Measurements from ENCODE around the gene ARHGAP40.

ARHGAP40 gene

DNA sequence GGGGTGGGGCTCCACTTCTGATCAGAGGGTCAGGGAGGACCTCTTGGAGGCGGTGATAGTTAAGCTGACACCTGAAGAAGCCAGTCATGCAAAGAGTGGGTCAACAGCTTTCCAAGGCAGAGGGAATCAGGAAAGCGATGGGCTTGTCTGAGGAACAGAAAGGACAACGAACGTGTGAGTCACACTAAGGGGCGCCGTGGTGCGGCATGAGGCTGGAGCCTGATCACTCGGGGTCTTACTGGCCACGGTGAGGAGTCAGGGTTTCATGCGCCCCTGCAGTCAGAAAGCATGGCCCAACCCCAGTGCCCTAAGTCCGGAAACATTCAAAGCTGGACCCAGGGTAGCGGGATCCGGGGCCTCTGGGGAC, 72.1 kb downstream of the ARHGAP40 start:
- TF ChIP-seq, protein P1, sequence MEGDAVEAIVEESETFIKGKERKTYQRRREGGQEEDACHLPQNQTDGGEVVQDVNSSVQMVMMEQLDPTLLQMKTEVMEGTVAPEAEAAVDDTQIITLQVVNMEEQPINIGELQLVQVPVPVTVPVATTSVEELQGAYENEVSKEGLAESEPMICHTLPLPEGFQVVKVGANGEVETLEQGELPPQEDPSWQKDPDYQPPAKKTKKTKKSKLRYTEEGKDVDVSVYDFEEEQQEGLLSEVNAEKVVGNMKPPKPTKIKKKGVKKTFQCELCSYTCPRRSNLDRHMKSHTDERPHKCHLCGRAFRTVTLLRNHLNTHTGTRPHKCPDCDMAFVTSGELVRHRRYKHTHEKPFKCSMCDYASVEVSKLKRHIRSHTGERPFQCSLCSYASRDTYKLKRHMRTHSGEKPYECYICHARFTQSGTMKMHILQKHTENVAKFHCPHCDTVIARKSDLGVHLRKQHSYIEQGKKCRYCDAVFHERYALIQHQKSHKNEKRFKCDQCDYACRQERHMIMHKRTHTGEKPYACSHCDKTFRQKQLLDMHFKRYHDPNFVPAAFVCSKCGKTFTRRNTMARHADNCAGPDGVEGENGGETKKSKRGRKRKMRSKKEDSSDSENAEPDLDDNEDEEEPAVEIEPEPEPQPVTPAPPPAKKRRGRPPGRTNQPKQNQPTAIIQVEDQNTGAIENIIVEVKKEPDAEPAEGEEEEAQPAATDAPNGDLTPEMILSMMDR (conservative IDR thresholded peaks at IDR 0.05) = no peak
- no peak overlapping the region; the same call in 1 of the 2 replicates for H3K27ac ChIP-seq

DNA sequence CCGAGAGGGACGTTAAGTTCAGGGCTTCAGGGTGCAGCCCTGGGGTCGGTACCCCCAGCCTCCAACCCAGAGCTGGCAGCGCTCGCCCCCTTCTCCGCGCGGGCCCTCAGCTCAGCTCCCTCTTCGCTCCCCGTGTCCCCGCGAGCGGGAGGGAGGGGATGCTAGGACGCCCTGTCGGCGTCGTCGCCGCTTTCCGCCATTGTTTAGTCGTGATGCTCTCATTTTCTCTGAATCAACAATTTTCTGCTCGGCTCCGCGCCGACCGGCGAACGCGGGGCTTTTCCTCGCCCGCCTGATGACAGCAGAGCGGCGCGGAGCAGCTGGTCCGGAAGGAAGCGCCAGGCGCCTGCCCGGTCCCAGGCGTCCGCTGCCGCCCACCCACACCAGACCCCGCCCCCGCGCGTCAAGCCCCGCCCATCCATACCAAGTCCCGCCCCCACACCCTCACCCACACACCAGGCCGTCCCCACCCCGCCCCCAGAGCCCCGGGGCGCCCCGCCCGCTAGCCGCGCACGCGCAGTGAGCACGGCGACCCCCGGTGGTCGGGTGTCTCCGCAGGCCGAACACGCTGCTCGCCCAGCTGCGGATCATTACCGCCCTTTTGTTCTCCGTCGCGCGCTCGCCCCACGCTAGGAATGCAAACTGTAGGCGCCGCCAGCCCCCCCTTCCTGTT, 72.6 kb downstream of the ARHGAP40 start:
- TF ChIP-seq, protein P1 (conservative IDR thresholded peaks at IDR 0.05) = no peak
- H3K27ac ChIP-seq = no peak overlapping the region; the same call in 1 of the 2 replicates

DNA sequence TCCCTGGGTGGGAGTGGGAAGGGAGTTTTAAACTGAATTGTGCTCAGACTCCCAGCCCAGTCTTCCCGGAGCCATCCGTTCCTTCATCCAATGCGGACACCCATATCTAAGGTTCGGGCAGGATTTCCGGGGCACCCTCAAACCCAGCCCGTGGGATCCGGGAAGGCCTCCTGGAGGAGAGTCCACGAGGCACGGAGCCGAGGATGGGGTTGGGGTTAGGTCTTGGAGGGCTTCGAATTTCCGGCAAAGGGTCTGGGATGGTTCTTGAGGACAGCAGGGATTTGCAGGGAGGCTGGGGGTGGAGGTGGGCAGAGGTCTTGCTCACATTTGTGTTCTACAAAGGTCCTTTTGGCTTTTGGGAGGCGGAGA, 73.1 kb downstream of the ARHGAP40 start:
- no peak overlapping the region for H3K27ac ChIP-seq
- TF ChIP-seq, protein P1 (conservative IDR thresholded peaks at IDR 0.05) = no peak

DNA sequence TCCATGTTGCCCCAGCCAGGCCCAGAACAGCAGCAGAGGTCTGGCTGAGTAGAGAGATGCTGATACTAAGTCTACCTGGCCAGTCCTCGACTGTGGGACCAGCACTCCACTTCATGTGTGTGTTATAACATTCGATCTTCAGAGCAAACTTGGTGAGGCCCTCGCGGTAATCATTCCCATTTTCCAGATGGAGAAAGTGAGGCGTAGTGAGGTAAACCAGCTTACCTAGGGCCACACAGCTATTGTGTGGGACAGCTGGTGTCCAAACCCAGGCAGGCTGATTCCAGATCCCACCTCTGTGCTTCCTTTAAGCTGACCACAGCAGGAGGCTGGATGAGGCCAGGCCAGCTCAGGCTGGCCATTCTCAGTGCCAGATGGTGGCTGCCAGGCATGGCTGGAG, 75.0 kb downstream of the ARHGAP40 start:
- H3K27ac ChIP-seq = no peak overlapping the region
- TF ChIP-seq, protein P1 (conservative IDR thresholded peaks at IDR 0.05) = no peak

DNA sequence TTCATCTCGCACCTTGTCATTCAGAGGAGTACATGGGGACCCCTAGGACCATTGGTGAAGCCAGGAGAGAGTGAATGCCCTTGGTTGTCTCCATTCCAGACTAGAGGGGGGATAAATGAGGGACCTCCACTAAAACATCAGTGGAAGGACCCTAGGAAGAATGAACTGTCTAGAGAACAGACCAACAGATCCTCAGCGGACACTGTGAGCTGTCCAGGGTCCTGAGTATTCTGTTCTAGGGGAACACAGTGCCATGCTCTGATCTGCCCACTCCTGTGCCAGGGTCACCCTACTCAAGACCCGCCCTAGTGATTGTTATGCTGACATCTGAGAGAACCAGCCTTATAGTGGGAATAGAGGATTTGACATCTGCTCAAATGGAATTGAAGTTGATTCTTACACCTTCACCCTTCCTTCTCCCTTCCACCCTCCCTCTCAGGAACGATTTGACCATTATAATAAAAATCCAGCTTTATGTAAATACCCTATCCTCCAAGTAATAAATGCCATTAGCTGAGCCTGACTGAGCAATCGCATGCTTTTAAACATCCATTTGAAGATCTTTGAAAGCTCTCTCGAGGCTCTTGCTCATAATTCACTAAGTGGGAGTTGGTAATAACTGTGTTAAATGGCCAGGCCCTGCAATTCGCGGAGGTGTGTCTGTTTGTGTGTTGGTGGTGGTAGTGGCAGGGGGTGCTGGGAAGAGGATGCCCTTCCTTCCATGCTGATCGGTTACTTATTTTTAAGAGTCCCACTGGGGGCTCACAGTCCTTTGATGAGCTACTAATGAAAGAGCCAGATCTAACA, 79.1 kb downstream of the ARHGAP40 start:
- TF ChIP-seq, protein P1 (conservative IDR thresholded peaks at IDR 0.05) = no peak
- no peak overlapping the region for H3K27ac ChIP-seq

DNA sequence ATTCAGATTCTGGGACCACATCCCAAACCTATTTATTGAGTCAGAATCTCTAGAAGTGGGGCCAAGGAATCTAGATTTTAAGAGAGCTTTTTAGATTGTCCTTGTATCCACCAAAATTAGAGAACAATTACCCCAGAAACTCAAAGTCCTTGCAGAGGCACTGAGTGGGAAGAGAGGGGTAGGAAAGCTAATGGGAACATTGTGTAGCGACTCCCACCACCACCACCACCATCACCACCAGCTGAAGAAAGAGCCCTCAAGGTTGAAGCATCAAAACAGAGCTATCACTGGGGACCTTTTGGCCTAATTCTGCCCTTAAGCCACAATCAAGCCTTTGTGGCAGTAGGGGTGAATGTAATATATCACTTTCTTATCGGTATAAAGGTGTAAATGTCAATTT, 83.7 kb downstream of the ARHGAP40 start:
- TF ChIP-seq, protein P1 (conservative IDR thresholded peaks at IDR 0.05) = no peak
- no peak overlapping the region for H3K27ac ChIP-seq

DNA sequence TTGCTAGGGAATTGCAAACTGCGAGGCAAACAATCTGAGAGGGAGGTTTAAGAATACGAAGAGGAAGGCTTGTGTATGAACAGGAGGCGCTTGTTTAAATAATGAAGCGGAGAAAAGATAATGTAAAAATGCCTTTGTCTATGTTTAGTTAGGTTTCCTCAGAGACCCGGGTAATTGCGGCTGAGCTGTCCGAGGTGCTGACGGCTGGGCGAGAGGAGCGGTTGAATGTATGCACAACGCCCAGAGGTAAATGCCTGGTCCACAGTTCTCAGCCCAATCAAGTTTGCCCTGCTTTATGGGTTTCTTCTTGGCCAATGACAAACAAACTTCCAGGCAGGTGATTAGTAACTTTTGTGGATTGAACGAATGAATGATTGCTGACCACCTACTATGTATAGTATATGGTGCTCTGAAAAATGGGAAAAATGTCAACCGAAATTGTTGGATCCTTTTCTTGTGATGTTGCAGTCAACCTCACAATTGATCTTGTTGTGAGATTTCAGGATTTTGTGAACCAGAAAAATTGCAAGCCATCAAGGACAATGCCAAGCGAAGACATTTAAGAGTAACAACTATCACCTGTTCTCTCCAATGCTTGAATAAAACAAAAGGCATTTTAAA, 84.4 kb downstream of the ARHGAP40 start:
- TF ChIP-seq, protein P1 (conservative IDR thresholded peaks at IDR 0.05) = no peak
- no peak overlapping the region for H3K27ac ChIP-seq
